GM21390 (cell line): Measurements from ENCODE around the gene HNF4A.

Experiments
- ATAC-seq: cut with Tn5 transposase; IDR thresholded peaks from one replicate; pipeline ENCODE4 v1.9.1; 2021; ENCODE audit not compliant: unreplicated experiment

The HNF4A gene

GRCh38 chr20:44392088-44392775, 36.7 kb downstream of the HNF4A start:
- ATAC-seq = no peak

GRCh38 chr20:44392776-44393607, 37.5 kb downstream of the HNF4A start:
- ATAC-seq = no peak

GRCh38 chr20:44393608-44394451, 38.3 kb downstream of the HNF4A start:
- ATAC-seq = no peak

- no peak for ATAC-seq
Observed at GRCh38 chr20:44394452-44394701, 38.9 kb downstream of the HNF4A start.

- no peak for ATAC-seq
Observed at GRCh38 chr20:44394702-44395460, 39.4 kb downstream of the HNF4A start.

GRCh38 chr20:44395461-44396340, 40.2 kb downstream of the HNF4A start:
- no peak for ATAC-seq

- ATAC-seq = no peak
Observed at GRCh38 chr20:44396369-44397130, 41.1 kb downstream of the HNF4A start.

- no peak for ATAC-seq
Observed at GRCh38 chr20:44398335-44398734, 42.8 kb downstream of the HNF4A start.

GRCh38 chr20:44399446-44399845, 43.9 kb downstream of the HNF4A start:
- ATAC-seq = no peak

GRCh38 chr20:44400671-44400969, 45.1 kb downstream of the HNF4A start:
- no peak for ATAC-seq

GRCh38 chr20:44400970-44401769, 45.7 kb downstream of the HNF4A start:
- no peak for ATAC-seq

- ATAC-seq = no peak
Observed at GRCh38 chr20:44401770-44402390, 46.4 kb downstream of the HNF4A start.

- no peak for ATAC-seq
Observed at GRCh38 chr20:44402391-44403193, 47.1 kb downstream of the HNF4A start.

- no peak for ATAC-seq
Observed at GRCh38 chr20:44403194-44404112, 48.0 kb downstream of the HNF4A start.

GRCh38 chr20:44404204-44405181, 49.0 kb downstream of the HNF4A start:
- no peak for ATAC-seq
